T1000 (cell line): ENCODE results near the gene TBC1D23.
"Not testable (repeated sequence)": the region's sequence is repeated elsewhere in the genome, so short reads cannot be mapped to it uniquely, and the experiment has no call there.

Experiments used
- DNase-seq: peaks from one replicate; lab custom pipeline; 2025; ENCODE audit warnings: mixed read lengths; lab: John Stamatoyannopoulos, UW

Gene TBC1D23

GRCh38 chr3:100306695-100307094 is 45.9 kb downstream of the TBC1D23 start:
- no peak for DNase-seq

- no peak for DNase-seq
These were observed 49.7 kb downstream of the TBC1D23 start for GRCh38 chr3:100310355-100310965.

GRCh38 chr3:100311011-100311410 is 50.2 kb downstream of the TBC1D23 start:
- no peak for DNase-seq

- no peak for DNase-seq
These were observed 55.9 kb downstream of the TBC1D23 start for GRCh38 chr3:100316641-100317069.

- DNase-seq, result no peak
These were observed 57.1 kb downstream of the TBC1D23 start for GRCh38 chr3:100317912-100318311.

GRCh38 chr3:100319951-100320350 is 59.2 kb downstream of the TBC1D23 start:
- no peak for DNase-seq

GRCh38 chr3:100324044-100324443 is 63.3 kb downstream of the TBC1D23 start:
- no peak for DNase-seq

- no peak for DNase-seq
These were observed 65.0 kb downstream of the TBC1D23 start for GRCh38 chr3:100325827-100326226.

- DNase-seq, result not testable (repeated sequence)
These were observed 66.6 kb downstream of the TBC1D23 start for GRCh38 chr3:100327377-100327776.

GRCh38 chr3:100329800-100330489 is 69.2 kb downstream of the TBC1D23 start:
- DNase-seq, result no peak

- no peak for DNase-seq
These were observed 69.9 kb downstream of the TBC1D23 start for GRCh38 chr3:100330651-100331050.

- DNase-seq, result no peak
These were observed 70.9 kb downstream of the TBC1D23 start for GRCh38 chr3:100331660-100332059.

- DNase-seq, result no peak
These were observed 72.3 kb downstream of the TBC1D23 start for GRCh38 chr3:100333051-100333450.

GRCh38 chr3:100333970-100334487 is 73.2 kb downstream of the TBC1D23 start:
- DNase-seq, result no peak

GRCh38 chr3:100334488-100335351 is 73.9 kb downstream of the TBC1D23 start, which contains the start of gene NIT2:
Gene NIT2 (plus strand): TSS chr3:100334757. CDS start chr3:100334792, 35 bp downstream.
- DNase-seq, result peak; percentile 60

GRCh38 chr3:100335434-100335833 is 74.6 kb downstream of the TBC1D23 start:
- DNase-seq, result no peak

- not testable (repeated sequence) for DNase-seq
These were observed 75.4 kb downstream of the TBC1D23 start for GRCh38 chr3:100336229-100336628.

GRCh38 chr3:100338911-100339310 is 78.1 kb downstream of the TBC1D23 start:
- no peak for DNase-seq

- no peak for DNase-seq
These were observed 79.0 kb downstream of the TBC1D23 start for GRCh38 chr3:100339786-100340185.

GRCh38 chr3:100340527-100340926 is 79.7 kb downstream of the TBC1D23 start:
- no peak for DNase-seq

GRCh38 chr3:100348727-100349126 is 87.9 kb downstream of the TBC1D23 start:
- DNase-seq, result no peak

GRCh38 chr3:100351770-100352169 is 91.0 kb downstream of the TBC1D23 start:
- DNase-seq, result not testable (repeated sequence)
